NCI-H2107 treated with DMSO at 0.1 percent for 48 hours (cell line): ENCODE data around the gene OMG.
"Not testable (repeated sequence)": the region's sequence is repeated elsewhere in the genome, so short reads cannot be mapped to it uniquely, and the experiment has no call there.

ENCODE experiments used
- DNase-seq: peaks from one replicate; lab custom pipeline; 2025; ENCODE audit not compliant: unreplicated experiment; lab: John Stamatoyannopoulos, UW

Gene OMG

GRCh38 chr17:31297090-31297489 is at the start of gene OMG:
TSS of gene OMG (minus strand) at chr17:31297239. CDS start at chr17:31296331, 908 bp downstream.
- no peak for DNase-seq

- DNase-seq: not testable (repeated sequence)
These were observed 48.2 kb upstream of the OMG start for GRCh38 chr17:31345191-31345747.

GRCh38 chr17:31339906-31340661 is 43.0 kb upstream of the OMG start:
- no peak for DNase-seq

GRCh38 chr17:31329221-31329620 is 32.2 kb upstream of the OMG start:
- DNase-seq: no peak

- no peak for DNase-seq
These were observed 31.1 kb upstream of the OMG start for GRCh38 chr17:31328160-31328535.

- DNase-seq: no peak
These were observed 30.6 kb upstream of the OMG start for GRCh38 chr17:31327534-31328159.

GRCh38 chr17:31323551-31323950 is 26.5 kb upstream of the OMG start:
- DNase-seq: no peak

- no peak for DNase-seq
These were observed 24.9 kb upstream of the OMG start for GRCh38 chr17:31321966-31322365.

- no peak for DNase-seq
These were observed 24.4 kb upstream of the OMG start, which contains the start of gene EVI2A for GRCh38 chr17:31321481-31321880. TSS of gene EVI2A (minus strand) at chr17:31321622. CDS start at chr17:31319013, 2,609 bp downstream.

- no peak for DNase-seq
These were observed 23.8 kb upstream of the OMG start for GRCh38 chr17:31320791-31321190.

- no peak for DNase-seq
These were observed 23.2 kb upstream of the OMG start for GRCh38 chr17:31320241-31320640.

GRCh38 chr17:31318851-31319661 is 22.0 kb upstream of the OMG start:
- no peak for DNase-seq

GRCh38 chr17:31318298-31318801 is 21.3 kb upstream of the OMG start:
- peak; percentile 37 for DNase-seq

GRCh38 chr17:31314782-31315100 is 17.7 kb upstream of the OMG start:
- no peak for DNase-seq

- DNase-seq: no peak
These were observed 17.1 kb upstream of the OMG start, which contains the start of gene EVI2B for GRCh38 chr17:31313982-31314781. TSS of gene EVI2B (minus strand) at chr17:31314054. CDS start at chr17:31305609, 8,445 bp downstream.

- DNase-seq: not testable (repeated sequence)
These were observed 15.2 kb upstream of the OMG start for GRCh38 chr17:31312223-31312622.

GRCh38 chr17:31311526-31311925 is 14.5 kb upstream of the OMG start:
- no peak for DNase-seq

- DNase-seq: no peak
These were observed 13.8 kb upstream of the OMG start for GRCh38 chr17:31310886-31311285.

GRCh38 chr17:31310260-31310659 is 13.2 kb upstream of the OMG start:
- no peak for DNase-seq

GRCh38 chr17:31309556-31309955 is 12.5 kb upstream of the OMG start:
- DNase-seq: no peak
